ENCODE results near the gene NNMT.

NNMT gene

DNA sequence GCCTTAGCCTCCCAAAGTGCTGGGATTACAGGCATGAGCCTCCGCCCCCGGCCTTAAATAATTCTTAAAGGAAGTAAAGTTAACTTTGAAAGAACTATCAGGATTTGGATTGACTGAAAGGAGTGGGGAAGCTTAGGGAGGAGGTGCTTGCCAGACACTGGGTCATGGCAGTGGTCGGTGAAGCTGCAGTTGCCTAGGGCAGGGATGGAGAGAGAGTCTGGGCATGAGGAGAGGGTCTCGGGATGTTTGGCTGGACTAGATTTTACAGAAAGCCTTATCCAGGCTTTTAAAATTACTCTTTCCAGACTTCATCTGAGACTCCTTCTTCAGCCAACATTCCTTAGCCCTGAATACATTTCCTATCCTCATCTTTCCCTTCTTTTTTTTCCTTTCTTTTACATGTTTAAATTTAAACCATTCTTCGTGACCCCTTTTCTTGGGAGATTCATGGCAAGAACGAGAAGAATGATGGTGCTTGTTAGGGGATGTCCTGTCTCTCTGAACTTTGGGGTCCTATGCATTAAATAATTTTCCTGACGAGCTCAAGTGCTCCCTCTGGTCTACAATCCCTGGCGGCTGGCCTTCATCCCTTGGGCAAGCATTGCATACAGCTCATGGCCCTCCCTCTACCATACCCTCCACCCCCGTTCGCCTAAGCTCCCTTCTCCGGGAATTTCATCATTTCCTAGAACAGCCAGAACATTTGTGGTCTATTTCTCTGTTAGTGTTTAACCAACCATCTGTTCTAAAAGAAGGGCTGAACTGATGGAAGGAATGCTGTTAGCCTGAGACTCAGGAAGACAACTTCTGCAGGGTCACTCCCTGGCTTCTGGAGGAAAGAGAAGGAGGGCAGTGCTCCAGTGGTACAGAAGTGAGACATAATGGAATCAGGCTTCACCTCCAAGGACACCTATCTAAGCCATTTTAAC lies at the start of gene NNMT:
TSS of gene NNMT (plus strand) at position 724 of the 929 bp plus-strand sequence. CDS start at position 882, 158 bp downstream.
- Mint-ChIP-seq H3K36me3 (peaks cover 2% of the 10 kb centered on the region), H3K27ac (no peak within 1 kb of the TSS), H3K9me3 (peaks cover 6% of the 10 kb centered on the region), H3K4me1 (no peaks in the 10 kb centered on the region), H3K27me3 (peaks cover 1% of the 10 kb centered on the region), H3K4me3 (no peak within 1 kb of the TSS)

DNA sequence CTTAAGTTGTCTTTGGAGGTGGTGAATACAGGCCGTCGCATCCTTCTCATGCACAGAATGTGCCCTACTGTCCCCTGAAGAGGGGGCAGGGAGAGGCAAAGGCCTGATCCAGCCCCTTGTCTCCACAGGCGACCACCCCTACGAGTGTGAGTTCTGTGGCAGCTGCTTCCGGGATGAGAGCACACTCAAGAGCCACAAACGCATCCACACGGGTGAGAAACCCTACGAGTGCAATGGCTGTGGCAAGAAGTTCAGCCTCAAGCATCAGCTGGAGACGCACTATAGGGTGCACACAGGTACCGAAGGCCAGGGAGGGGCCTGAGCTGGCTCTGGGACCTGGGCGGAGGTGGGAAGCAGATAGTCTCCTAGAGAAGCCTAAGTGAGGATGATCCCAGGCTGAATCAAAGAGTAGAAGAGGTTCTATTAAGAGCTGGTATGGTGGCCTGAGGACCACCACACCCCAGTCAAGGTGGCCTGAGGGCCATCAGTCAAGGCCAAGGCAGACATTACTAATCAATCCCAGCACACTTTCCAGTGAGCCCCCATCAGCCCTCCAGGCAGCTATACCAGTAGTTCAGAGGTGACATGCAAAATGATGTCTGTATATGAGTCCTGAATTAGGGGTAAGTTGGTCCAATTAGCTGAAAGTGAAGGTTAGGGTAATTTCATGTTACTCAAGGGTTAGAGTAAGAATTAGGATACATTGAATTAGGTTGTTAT lies 49.0 kb upstream of the NNMT start:
- H3K4me1 Mint-ChIP-seq: no peaks in the 10 kb centered on the region
- H3K4me3 Mint-ChIP-seq: no peak overlapping the region
- H3K36me3 Mint-ChIP-seq: peaks cover 1% of the 10 kb centered on the region
- H3K27me3 Mint-ChIP-seq: no peaks in the 10 kb centered on the region
- H3K27ac Mint-ChIP-seq: no peak overlapping the region
- H3K9me3 Mint-ChIP-seq: no peaks in the 10 kb centered on the region

DNA sequence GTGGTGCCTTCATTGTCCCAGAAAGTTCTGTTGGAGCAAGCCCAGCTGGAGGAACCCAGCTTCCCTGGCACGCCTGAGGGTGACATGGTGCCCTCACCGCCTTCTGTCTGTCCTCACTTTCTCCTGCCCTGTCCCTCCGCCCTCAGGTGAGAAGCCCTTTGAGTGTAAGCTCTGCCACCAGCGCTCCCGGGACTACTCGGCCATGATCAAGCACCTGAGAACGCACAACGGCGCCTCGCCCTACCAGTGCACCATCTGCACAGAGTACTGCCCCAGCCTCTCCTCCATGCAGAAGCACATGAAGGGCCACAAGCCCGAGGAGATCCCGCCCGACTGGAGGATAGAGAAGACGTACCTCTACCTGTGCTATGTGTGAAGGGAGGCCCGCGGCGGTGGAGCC lies 46.0 kb upstream of the NNMT start:
- Mint-ChIP-seq H3K4me3 (no peak overlapping the region), H3K36me3 (peaks cover 1% of the 10 kb centered on the region), H3K27me3 (no peaks in the 10 kb centered on the region), H3K4me1 (no peaks in the 10 kb centered on the region), H3K9me3 (no peaks in the 10 kb centered on the region), H3K27ac (no peak overlapping the region)

DNA sequence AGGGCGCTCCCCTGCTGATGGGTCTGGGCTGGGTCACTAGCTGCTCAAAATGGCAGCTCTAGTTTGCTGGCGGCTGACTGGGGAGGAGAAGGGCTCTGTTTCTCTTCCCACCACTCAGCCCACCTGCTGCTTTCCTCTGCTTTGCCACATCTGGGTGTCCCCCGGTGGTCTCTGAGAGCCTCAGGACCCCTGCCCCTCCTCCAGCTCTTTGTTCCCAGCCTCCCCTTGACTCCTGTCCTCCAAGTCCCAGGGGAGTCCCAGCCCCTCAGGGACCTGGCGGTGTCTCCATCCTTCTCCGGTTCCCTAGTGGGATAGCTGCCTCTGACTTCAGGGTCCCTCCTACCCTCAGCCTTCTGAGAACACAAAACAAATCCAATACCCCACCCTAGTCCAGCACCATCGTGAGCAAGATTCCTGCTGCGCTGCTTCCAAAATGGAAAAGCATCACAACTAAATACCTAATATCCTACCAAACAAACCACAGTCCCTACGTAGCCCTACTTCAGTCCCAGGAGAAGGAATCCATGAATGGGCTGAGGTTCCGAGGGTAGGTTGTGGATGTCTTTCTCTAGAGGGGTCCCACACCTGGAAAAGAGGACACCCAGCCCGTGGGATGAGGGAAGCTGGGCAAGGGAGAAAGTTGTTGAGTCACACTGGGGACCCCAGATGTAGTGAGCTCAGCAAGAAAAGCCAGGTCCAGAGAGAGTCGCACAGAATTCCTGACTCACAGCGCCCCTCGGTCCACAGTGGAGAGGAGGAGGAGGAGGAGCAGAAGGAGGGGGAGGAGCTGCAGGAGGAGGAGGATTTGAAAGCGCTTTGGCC lies 45.0 kb upstream of the NNMT start:
- H3K27me3 Mint-ChIP-seq: no peaks in the 10 kb centered on the region
- no peaks in the 10 kb centered on the region for H3K4me1 Mint-ChIP-seq
- H3K27ac Mint-ChIP-seq: no peak overlapping the region
- H3K9me3 Mint-ChIP-seq: no peaks in the 10 kb centered on the region
- H3K36me3 Mint-ChIP-seq: peaks cover 1% of the 10 kb centered on the region
- no peak overlapping the region for H3K4me3 Mint-ChIP-seq

DNA sequence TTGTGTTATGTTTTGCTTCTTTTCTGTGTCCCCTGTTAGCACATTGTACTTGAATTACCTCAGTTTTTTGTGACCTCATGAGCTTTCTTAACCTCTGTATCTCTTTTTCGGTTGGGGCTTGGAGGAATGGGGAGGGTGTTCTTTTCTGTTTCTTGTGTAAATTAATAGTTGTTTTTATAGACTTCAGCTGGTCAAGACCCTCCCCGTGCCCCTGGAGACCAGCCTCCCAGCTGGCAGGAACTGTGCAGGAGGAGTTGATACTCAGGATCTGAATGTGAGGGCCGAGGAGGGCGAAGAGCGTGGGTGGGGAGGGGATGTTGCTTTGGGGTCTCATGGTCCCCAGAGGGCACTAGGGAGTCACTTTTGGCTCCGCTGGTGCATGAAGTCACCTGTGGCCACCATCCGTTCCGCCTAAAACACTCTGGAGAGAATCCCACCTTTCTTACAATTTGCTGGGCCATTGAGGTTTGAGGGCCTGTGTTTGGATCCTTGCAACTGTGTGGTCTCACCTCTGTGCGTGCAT lies 44.3 kb upstream of the NNMT start:
- H3K27ac Mint-ChIP-seq: no peak overlapping the region
- H3K4me1 Mint-ChIP-seq: no peaks in the 10 kb centered on the region
- H3K36me3 Mint-ChIP-seq: peaks cover 1% of the 10 kb centered on the region
- no peaks in the 10 kb centered on the region for H3K27me3 Mint-ChIP-seq
- no peak overlapping the region for H3K4me3 Mint-ChIP-seq
- H3K9me3 Mint-ChIP-seq: no peaks in the 10 kb centered on the region

DNA sequence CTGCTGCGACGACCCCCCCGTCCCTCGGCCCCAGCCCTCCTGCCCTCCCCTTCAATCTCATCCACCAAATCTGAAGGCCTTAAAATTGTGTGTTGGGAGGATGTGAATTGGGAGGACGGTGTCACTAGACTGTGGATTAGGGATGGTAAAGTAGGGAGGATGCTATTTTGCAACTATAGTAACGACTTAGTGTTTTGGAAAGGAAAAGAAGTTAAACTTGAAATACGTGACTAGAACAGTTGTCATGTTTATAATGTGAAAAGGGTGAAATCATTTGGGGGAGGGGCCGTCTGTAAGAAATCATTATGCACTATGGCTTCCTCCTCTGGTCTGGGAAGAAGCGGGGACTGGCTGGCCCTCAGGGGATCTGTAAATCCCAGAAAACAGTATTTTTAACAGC lies 43.4 kb upstream of the NNMT start:
- Mint-ChIP-seq H3K9me3 (no peaks in the 10 kb centered on the region), H3K4me1 (no peaks in the 10 kb centered on the region), H3K36me3 (no peaks in the 10 kb centered on the region), H3K4me3 (no peak overlapping the region), H3K27me3 (no peaks in the 10 kb centered on the region), H3K27ac (peak overlapping the region; percentile 15)

DNA sequence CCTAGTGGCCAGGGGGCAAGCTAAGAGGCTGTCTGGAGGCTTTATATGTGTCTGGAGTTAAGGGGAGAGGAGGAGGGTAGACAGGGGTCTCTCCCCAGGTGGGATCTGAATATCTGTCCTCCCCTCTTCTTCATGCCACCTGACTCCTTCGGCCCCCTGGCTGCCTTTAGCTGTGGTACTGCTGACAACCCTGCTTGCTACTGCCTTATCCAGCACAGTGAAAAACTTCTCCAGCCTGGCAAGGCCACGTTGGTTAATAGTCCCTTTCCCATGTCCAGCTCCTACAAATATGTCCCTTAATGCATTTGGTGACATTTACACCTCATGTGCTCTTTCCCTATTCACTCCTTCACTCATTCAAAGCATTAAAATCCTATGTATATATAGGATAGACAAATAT lies 42.4 kb upstream of the NNMT start:
- H3K4me1 Mint-ChIP-seq: peaks cover 2% of the 10 kb centered on the region

DNA sequence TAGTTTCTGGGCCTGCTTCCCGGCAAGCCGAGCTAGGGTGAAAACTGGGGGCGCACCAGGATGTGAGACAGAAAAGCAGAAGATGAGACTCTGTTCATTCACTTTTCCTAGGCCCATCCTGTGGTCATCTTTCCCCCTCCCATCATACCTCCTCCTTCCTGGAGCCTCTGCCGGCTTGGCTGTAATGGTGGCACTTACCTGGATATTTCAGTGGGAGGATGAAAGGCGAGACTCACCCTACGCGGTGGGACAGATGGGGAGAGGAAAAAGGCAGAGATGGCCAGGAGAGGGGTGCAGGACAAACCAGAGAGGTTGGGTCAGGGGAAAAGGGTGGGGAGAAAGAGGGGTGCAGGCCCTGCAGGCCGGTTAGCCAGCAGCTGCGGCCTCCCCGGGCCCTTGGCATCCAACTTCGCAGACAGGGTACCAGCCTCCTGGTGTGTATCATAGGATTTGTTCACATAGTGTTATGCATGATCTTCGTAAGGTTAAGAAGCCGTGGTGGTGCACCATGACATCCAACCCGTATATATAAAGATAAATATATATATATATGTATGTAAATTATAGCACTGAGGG lies 41.5 kb upstream of the NNMT start:
- no peak overlapping the region for H3K27ac Mint-ChIP-seq
- no peaks in the 10 kb centered on the region for H3K27me3 Mint-ChIP-seq
- H3K36me3 Mint-ChIP-seq: no peaks in the 10 kb centered on the region
- no peaks in the 10 kb centered on the region for H3K9me3 Mint-ChIP-seq
- peaks cover 4% of the 10 kb centered on the region for H3K4me1 Mint-ChIP-seq
- H3K4me3 Mint-ChIP-seq: no peak overlapping the region

More for the DNA sequence above, 42.4 kb upstream of the NNMT start:
- H3K27ac Mint-ChIP-seq: no peak overlapping the region
- H3K36me3 Mint-ChIP-seq: no peaks in the 10 kb centered on the region
- H3K9me3 Mint-ChIP-seq: no peaks in the 10 kb centered on the region
- H3K27me3 Mint-ChIP-seq: no peaks in the 10 kb centered on the region
- no peak overlapping the region for H3K4me3 Mint-ChIP-seq

DNA sequence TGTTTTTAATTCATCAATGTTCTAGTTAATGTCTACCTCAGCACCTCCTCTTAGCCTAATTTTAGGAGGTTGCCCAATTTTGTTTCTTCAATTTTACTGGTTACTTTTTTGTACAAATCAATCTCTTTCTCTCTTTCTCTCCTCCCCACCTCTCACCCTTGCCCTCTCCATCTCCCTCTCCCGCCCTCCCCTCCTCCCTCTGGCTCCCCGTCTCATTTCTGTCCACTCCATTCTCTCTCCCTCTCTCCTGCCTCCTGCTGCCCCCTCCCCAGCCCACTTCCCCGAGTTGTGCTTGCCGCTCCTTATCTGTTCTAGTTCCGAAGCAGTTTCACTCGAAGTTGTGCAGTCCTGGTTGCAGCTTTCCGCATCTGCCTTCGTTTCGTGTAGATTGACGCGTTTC lies 40.9 kb upstream of the NNMT start:
- no peak overlapping the region for H3K4me3 Mint-ChIP-seq
- no peaks in the 10 kb centered on the region for H3K27me3 Mint-ChIP-seq
- H3K36me3 Mint-ChIP-seq: no peaks in the 10 kb centered on the region
- no peaks in the 10 kb centered on the region for H3K9me3 Mint-ChIP-seq
- no peak overlapping the region for H3K27ac Mint-ChIP-seq
- peaks cover 4% of the 10 kb centered on the region for H3K4me1 Mint-ChIP-seq

DNA sequence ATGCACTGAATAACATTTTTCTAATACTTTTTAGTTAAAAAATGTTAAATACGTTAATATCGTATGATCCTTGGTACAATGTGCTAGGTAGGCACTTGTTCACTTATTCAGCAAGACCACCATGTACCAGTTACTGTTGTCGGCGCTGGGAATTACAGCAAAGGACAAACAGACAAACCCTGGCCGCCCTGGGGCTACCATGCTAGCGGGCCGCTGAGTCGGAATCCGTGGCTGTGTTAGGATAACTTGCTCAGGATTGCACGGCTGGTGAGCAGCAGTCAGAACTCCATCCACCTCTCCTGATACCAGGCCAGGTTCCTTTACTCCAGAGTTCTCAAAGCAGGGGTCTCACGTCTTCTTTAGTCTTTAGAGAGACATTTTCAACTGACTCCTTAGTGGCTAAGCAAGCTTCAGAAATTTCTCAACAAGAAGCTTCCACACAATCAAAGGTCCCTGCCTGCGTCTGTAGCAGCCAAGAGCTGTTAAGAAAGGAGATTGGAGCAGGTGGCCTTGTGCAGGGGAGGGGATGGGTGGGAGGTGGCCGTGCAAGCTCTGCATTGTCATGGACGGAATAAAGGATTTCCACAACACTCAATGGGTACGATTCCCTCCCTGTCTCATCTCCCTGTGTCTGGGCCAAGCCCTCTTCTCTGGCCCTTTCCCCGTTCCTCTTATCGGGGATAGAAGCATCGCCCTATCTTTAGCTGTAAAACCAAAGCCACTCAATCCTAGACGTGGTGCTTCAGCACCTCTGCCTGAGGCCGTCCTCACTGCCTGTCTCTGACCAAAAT lies 39.8 kb upstream of the NNMT start:
- Mint-ChIP-seq H3K36me3 (no peaks in the 10 kb centered on the region), H3K9me3 (no peaks in the 10 kb centered on the region), H3K4me1 (peaks cover 4% of the 10 kb centered on the region), H3K27ac (no peak overlapping the region), H3K4me3 (no peak overlapping the region), H3K27me3 (no peaks in the 10 kb centered on the region)

DNA sequence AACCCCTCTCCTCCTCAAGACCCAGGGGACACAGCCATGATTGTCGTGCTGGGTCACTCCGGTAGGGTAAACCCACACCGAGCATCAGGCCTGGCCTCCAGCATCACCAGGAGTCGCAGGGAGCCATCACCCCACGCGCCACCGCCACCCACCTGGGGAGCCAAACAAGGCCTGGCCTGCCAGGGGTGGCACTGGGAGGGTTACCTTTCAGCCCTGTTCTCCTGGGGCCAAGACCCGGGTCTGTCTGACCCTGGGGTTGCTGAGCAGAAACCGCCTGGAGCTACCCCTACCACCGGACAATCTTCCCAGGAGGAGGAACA lies 39.3 kb upstream of the NNMT start:
- H3K9me3 Mint-ChIP-seq: no peaks in the 10 kb centered on the region
- no peak overlapping the region for H3K27ac Mint-ChIP-seq
- no peak overlapping the region for H3K4me3 Mint-ChIP-seq
- no peaks in the 10 kb centered on the region for H3K36me3 Mint-ChIP-seq
- H3K4me1 Mint-ChIP-seq: peaks cover 4% of the 10 kb centered on the region
- no peaks in the 10 kb centered on the region for H3K27me3 Mint-ChIP-seq

DNA sequence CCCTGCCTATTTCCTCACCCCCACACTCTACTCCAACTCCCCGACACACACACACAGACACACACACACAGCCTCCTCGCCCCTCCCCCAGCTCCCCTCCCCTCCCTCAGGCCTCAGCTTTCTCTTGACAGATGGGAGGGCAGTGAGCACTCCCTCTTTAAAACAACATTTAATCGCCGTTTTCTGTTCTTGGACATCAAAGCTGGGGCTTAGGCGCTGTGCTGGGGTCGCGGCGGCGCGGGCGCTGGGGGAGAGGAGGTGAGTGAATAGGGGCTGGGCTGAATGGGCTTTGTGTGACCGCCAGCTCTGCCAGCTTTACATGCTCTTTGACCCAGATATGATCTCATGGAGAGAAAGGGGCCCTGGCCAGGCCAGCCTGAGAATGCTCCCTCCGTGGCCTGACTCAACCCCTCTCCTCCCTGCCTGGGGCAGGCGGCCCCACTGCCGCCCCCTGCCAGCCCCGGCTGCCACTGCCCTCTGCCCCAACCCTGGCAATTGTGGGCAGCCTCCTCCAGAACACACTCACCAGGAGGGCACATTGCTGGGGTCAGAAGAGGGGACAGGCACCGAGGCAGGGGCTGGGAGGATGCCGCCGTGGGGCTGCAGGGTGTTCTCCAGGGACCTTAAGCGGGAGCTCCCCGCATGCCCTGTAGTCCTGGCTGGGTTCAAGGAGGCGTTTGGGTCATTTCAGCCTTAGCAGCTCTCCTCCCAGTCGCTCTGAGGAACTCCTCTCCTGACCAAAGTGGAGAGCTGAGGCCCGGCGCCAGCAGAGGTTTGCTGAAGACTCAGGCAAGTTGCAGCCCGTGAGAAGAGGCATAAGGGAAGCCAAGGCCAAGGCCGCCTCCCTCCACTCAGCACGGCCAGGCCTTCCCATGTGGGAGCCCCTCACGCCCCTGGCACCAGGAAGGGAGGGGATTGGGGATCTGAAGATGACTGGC lies 38.3 kb upstream of the NNMT start:
- no peak overlapping the region for H3K4me3 Mint-ChIP-seq
- no peak overlapping the region for H3K27ac Mint-ChIP-seq
- no peaks in the 10 kb centered on the region for H3K36me3 Mint-ChIP-seq
- H3K9me3 Mint-ChIP-seq: no peaks in the 10 kb centered on the region
- H3K27me3 Mint-ChIP-seq: no peaks in the 10 kb centered on the region
- peaks cover 4% of the 10 kb centered on the region for H3K4me1 Mint-ChIP-seq

DNA sequence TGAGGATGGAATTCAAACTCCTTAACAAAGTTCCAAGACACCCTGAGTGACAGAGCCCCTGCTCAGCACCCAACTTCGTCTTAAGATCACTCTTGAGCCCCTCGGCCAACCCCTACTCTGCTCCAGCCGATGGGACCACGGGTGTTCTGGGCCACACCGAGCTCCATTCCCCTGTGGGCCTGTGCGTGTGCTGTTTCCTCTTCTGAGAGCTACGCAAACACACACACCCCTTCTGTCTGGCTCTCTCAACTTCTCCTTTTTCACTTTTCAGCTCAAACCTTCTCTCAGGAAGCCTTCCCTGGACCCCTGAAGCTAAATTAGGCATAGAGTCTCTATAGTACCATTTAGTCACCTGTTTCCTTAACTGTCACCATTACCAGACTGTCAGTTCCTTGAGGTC lies 37.5 kb upstream of the NNMT start:
- Mint-ChIP-seq H3K9me3 (no peaks in the 10 kb centered on the region), H3K4me3 (no peak overlapping the region), H3K27ac (peak overlapping the region; percentile 41), H3K27me3 (no peaks in the 10 kb centered on the region), H3K36me3 (no peaks in the 10 kb centered on the region), H3K4me1 (peaks cover 4% of the 10 kb centered on the region)

DNA sequence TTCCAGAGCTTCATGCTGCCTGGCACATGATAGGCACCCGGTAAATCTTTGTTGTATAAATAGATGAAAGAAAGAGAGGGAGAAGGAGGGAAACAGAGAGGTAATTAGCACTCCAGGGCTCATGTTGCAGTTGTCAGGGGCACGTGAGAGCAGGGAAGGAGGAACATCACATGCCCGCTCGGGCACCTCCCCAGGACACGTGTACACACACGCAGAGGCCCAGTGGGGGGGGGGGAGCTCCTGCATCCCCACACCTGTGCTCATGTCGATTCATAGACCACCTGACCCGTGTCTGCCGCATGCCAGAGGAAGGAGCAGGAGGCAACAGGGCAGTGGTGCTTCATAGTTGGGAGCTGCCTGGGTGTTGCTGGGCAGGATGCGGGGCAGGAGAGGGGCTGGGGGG lies 37.1 kb upstream of the NNMT start:
- Mint-ChIP-seq H3K27me3 (no peaks in the 10 kb centered on the region), H3K36me3 (no peaks in the 10 kb centered on the region), H3K4me3 (no peak overlapping the region), H3K4me1 (peaks cover 4% of the 10 kb centered on the region), H3K9me3 (no peaks in the 10 kb centered on the region), H3K27ac (no peak overlapping the region)
